Measurements from ENCODE around the gene AP1S3.

AP1S3 gene

GRCh38 chr2:223759569-223760430 is 77.6 kb downstream of the AP1S3 start:
- DNase-seq (ENCODE audit: low read depth) = no peak

GRCh38 chr2:223758131-223758840 is 79.1 kb downstream of the AP1S3 start:
- no peak for DNase-seq (ENCODE audit: low read depth)

DNA sequence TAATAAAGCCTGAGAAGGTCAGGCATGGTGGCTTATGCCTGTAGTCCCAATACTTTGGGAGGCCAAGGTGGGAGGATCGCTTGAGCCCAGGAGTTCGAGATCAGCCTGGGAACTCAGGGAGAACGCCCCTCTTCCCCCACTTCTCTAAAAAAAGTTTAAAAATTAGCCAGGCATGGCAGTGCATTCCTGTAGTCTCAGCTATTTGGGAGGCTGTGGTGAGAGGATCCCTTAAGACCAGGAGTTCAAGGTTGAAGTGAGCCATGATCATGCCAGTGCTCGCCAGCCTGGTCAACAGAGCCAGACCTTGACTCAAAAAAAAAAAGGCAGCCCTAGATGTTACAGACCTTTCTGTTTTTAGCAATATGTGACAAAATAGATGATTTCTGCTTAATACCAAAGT is 83.4 kb downstream of the AP1S3 start:
- no peak for DNase-seq (ENCODE audit: low read depth)

DNA sequence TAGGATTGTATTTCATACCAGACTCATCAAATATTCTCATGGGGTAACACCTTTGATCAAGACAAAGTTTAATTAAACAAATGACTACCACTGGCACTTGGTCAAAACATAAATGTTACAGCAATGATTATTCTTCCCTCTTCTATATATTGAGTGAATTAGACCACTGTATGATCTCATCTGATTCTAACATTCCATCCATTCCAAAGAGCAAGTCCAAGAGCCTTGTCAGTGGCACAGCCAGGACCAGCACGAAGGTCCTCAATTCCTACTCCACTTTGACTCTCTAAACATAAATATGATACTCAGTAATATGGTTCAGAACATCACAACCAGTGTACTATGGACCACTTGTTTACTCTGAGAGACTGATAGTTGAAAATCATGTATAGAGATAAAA is 86.4 kb downstream of the AP1S3 start:
- DNase-seq (ENCODE audit: low read depth) = no peak

DNA sequence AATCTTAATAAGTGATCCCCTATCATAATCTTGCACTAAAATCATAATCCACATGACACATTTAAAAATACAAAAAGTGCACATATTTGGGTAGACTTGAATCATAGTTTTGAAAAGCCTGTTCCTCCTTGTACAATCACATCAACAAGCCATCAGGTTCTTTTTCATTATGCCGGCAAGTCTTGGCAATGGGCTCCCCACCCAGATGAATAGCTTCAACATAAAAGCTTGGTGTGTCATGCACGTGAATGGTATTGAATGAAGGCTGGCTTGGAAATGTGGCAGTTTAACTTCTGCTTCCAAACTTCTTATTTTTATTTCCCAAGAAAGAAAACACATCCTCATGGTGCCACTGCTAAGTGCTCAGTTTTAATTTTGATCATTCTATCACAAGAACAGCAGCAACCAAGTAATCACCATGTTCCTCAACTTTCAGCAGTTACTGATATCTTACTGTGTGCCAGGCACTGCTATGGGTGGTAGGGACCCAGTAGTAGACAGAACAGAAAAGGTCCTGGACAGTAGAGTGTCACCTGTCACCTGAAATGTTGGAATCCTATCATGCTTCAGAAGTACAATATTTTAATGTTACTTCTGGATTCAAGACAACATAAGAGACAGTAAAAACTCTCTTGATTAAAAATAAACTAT is 89.9 kb downstream of the AP1S3 start:
- DNase-seq (ENCODE audit: low read depth) = no peak

DNA sequence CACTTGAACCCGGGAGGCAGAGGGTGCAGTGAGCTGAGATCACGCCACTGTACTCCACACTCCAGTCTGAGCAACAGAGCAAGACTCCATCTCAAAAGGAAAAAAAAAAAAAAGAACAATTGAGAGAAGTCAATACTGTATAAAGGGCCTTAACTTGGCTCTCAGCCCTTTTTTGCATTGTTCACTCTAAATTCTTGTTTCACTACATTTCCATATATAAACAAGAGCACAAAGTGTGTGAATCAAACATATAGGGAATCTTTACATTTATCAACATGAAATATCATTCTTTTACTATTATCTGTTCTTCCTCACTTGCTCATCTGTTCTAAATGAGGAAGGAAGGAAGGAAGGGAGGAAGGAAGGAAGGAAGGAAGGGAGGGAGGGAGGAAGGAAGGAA is 90.8 kb downstream of the AP1S3 start:
- DNase-seq (ENCODE audit: low read depth) = no peak

DNA sequence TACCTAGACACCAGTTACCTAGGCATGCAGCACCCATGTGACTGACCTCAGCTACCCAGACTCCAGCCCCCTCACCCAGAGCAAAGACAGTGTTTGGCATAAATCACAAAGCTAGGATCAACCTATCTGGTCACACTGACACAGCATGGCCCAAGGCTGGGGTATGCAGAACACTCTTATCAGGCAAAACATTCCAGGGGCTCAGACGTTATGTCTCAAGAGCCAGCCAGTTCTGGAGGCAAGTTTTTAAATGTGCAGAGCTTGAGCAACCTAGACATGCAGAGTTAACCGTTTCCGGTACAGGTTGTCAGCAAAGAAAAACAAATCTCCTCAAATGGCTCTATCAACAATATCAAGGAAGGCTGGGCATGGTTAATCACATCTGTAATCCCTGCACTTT is 92.8 kb downstream of the AP1S3 start:
- no peak for DNase-seq (ENCODE audit: low read depth)

DNA sequence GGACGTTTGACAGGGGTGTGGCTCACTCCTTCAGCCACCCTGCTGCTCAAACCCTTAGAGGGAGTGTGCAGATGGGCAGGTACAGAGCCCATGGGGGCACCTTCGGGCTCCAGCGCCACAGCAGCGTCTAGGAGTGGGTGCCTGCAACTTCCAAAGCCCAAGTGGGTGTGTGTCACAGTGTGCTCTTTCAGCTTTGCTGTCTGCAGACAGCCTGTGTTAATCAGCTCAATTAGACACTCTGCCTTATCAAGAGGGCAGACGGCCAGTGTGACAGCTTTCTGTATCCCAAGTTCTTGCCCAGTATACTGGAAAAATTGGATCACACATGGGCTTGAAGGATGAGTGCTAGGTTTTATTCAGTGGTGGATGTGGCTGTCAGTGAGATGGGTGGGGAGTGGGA is 96.7 kb downstream of the AP1S3 start:
- DNase-seq (ENCODE audit: low read depth) = no peak

DNA sequence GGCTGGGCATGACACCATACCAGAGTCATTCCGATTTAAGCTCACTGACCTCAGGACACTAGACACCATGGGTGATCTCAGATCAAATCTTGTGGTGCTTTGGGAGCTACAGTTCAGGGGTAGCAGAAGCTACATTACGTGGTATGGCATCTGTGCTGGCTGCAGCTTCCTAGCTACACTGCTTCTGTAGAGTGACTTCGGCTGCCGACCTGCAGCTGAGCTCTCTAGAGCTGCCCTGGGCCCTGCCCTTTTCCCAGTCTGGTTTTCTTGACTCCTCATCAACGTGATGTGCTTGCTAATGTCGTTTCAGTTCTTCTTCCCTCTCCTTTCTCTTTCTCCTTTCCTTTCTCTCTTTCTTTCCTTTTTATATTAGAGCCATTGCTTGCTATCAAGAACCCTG is 100.2 kb downstream of the AP1S3 start:
- no peak for DNase-seq (ENCODE audit: low read depth)

GRCh38 chr2:223736488-223736887 is 100.9 kb downstream of the AP1S3 start:
- DNase-seq (ENCODE audit: low read depth) = no peak

GRCh38 chr2:223735659-223736244 is 101.6 kb downstream of the AP1S3 start:
- DNase-seq (ENCODE audit: low read depth) = no peak

DNA sequence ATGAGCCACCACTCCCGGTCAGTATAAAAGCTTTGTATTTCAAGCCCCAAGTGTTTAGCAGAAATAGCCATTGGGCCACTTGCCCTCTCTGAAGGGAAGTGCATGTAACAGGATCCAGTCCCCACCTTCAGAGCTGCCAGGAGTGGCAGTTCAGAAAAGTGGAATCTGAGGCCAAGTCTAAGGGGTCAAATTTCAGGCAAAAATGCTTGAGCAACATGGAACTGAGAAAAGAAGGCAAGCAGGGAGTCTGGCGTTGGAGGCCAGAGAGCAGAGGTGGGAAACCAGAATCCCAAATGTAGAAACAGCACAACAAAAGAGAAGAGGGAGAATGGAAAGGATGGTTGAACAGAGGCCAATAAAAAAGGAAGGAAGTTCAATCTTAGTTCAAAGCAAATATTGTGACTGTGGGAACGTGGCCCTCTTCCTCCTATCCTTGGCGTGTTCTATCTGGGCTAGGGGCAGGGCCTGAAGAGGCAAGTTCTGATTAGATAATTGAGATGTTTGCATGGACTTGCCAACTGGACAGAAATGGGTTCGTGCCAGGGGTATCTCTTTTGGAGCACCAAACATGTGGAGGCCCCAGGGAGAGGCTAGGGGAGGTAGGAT is 102.2 kb downstream of the AP1S3 start:
- DNase-seq (ENCODE audit: low read depth) = no peak

- DNase-seq (ENCODE audit: low read depth) = no peak
Measured at GRCh38 chr2:223734346-223734745, 103.0 kb downstream of the AP1S3 start.

DNA sequence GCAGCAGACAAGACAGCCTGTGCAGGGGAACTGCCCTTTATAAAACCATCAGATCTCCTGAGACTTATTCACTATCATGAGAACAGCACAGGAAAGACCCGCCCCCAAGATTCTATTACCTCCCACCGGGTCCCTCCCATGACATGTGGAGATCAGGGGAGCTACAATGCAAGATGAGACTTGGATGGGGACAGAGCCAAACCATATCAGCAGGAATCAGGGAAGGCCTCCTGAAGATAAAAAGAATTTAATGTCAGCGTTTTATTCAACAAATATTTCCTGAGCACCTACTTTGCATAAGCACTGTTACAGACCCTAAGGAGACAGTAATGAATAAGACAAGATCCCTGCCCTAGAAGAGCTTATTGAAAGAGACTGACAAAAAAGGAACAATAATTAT is 105.0 kb downstream of the AP1S3 start:
- DNase-seq (ENCODE audit: low read depth) = no peak

- DNase-seq (ENCODE audit: low read depth) = no peak
Measured at GRCh38 chr2:223731503-223731902, 105.9 kb downstream of the AP1S3 start.

GRCh38 chr2:223729781-223730180 is 107.6 kb downstream of the AP1S3 start:
- no peak for DNase-seq (ENCODE audit: low read depth)

- DNase-seq (ENCODE audit: low read depth) = no peak
Measured at GRCh38 chr2:223727562-223727961, 109.8 kb downstream of the AP1S3 start.

- no peak for DNase-seq (ENCODE audit: low read depth)
Measured at GRCh38 chr2:223725986-223726970, 111.1 kb downstream of the AP1S3 start.

GRCh38 chr2:223725494-223725893 is 111.9 kb downstream of the AP1S3 start:
- DNase-seq (ENCODE audit: low read depth) = no peak

DNA sequence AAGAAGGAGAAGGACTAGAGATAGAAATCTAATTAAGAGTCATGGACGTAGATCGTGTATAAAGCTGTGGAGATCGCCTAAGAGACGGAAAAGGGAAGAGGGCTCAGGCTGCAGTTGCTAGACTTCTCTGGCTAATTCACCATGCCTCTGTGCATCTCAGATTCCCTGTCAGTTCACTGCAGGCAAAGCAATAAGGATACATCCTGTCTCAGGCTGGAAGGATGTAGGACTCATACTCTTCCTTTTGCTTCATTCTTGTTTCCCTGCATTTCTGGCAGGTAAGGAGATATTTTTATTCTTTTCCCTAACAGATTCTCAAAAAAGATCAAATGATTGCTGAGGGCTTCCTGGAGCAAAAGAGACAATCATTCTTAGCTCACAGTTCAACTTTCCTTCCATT is 112.5 kb downstream of the AP1S3 start:
- no peak for DNase-seq (ENCODE audit: low read depth)

GRCh38 chr2:223723954-223724411 is 113.4 kb downstream of the AP1S3 start:
- no peak for DNase-seq (ENCODE audit: low read depth)

Measured in T-helper 22 cell (primary cell).